COLO829 (cell line): ENCODE results near the gene GAK.

Experiments
- DNase-seq: peaks from one replicate; pipeline ENCODE4 v3.0.0; 2012; ENCODE audit warnings: low spot score

Gene GAK

DNA sequence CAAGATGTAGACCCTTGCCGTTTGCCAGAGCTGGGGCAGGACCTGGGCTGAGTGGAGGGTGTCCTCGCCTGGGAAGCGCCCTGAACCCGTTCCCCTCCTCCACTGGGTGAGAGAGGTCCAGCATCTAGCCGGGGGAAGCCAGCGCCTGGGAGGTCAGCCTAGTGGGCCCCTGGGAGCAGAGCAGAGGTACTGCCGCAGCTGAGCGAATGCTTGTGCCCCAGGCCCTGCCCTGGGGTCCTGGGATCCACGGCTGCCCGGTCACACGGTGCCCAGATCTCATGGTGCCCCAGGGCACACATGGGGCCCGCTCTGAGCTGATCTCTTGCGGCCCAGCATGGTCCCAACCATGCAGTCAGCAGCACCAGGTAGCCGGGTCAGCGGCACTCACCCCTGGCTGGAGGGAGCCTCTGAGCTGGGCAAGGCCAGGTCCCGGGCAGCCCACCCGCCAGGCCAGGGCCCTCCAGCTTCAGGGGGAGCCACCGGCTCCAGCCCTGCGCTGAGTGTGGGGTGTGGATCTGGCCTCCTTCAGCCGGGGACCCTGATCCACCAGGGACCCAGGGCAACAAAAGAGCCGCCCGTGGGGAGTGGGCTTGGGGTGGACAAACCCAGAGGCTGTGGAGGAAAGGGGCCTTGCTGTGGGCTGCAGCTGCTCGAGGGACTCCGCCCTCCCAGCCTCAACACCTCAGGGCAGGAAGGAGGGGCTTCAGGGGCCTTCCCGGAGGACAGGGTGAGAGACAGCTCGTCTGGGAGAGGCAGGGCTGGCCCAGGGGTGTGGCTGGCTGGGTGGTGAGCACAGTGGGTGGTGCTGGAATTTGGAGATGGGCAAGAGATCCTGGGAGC, 102.1 kb downstream of the GAK start:
- DNase-seq = no peak

DNA sequence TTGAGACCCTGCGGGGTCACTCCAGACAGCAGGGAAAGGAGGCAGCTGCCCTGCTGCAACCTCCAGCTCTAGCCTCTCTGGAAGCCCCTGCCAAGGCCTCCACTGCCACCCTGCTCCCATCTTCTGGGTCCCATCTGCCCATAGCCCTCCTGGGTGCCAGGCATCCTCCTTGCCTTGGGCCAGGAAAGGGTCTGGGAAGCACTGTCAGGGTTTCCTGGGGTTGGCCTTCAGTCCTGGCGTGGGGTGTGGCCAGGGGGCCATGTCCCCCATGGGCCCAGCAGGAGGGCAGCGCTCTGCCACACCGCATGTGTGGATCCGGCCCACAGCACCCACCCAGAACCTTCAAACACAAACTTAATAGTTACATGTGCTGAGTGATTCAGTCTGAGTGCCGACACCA, 102.8 kb downstream of the GAK start:
- no peak for DNase-seq

DNA sequence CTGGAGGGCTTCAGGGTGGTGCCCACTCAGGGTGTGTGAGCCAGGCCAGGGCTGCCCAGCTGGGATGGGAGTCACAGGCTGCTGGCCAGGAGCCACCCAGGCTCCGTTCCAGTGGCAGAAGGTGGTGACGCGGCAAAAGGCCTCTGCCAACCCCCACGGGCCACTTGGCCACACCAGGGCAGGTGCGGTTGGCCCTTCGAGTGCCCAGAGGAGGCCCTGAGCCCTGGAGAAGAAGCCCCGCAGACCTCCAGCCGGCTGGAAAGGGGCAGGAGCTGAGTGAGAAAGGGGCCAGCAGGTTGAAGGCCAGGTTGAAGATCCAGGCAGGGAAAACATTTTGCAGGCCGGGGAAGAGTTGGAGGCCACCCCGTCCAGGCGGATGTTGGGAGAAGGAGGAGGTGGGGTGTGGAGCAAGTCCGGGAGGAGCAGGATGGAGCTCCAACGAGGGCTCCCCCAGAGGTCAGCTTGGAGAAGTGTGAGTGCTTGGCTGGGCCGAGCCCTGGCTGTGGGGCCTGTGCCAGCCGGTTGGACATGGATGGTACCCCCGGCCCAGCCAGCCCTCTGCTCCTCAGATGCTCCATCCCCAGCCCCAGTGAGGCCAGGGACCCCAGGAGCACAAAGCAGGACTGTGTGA, 103.4 kb downstream of the GAK start:
- no peak for DNase-seq

DNA sequence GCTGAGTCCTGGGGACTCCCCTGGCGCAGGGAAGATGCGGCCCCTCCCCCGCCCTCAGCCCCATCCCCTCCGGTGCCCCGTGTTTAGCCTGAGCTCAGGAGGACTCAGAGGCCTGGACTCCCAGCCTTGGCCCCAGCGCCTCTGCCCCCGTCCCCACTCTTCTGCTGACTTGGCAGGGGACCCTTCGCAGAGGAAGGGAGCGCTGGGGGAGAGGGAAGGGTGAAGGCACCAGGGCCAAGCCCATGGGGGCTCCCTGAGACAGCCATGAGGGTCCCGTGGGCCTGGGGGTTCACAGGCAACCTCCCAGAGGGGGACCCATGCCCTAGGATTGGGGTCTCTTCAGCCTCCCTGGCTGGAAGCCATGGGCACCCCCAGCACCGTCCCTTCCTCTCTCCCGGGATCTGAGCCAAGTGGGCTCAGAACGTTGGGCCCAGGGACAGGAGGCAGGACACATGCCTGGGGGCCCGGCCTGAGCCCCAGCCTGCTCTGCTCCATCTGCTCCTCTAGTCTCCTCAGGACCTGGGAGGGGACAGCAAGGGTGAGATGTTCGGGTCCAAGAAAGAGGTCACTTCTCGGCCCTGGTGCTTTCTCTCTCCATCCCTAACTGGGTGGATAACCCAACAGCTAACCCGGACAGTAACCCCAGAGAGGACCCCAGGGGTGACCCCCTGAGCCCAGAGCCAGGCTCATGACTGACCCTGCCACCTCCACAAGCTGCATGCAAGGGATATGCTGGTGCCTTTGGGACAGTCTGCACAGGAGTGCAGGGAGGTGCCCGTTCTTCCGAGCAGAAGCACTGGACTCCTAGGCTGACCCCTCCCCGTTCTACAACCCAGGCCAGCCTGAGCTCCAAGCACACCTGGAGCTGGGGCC, 104.7 kb downstream of the GAK start:
- no peak for DNase-seq

DNA sequence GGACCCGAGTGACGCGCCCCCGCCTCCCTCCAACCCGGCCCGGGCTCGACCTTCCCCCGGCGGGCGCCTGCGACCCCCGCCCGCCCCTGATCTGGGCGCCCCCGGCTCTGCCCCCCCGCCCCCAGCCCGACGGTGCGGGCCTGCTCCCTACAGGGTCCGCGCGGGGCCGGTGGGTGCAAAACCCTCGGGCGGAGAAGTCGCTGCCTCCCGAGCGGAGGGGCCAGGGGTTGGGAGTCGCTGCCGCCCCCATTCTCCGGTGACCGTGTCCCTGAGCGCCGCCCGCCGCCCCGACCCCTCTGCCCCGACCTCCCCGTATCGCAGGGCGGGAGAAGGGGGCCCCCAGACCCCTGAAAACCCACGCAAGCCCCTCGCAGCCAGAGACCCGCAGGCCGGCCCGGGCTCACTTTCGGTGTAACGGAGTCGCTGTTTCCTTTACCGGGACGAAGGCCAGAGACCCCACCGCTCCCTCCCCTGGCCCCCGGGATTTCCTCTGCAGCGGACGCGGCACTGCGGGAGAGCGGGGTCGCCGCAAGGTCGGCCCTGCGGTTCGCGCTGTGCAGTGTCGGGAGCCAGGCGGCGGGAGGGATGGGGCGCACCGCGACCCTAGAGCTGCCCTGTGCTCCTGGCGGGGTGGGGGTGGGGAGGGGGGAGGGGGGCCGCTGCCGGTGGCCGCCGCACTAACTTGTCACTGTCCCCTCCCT, 105.5 kb downstream of the GAK start:
- no peak for DNase-seq

DNA sequence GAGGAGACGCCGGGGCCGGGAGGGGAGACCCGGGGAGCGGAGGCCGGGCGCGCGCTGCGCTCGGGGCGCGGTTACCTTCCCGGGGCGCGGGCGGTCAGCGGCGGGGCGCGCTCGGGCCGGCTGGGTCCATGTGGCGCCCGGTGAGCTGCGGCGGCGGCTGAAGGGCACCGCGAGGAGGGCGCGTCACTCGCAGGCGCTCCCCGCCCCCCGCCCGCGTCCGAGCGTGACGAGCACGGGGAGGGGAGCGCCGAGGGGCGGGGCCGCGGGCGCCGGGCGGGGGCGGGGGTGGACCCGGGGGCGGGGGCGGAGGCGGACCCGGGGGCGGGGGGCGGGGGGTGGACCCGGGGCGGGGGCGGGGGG, 106.2 kb downstream of the GAK start, which contains the start of gene CPLX1:
Gene CPLX1, minus strand, starts transcription at position 159 of the 360 bp plus-strand sequence. CDS start 1,607 bp downstream, outside the sequence.
- no peak for DNase-seq

DNA sequence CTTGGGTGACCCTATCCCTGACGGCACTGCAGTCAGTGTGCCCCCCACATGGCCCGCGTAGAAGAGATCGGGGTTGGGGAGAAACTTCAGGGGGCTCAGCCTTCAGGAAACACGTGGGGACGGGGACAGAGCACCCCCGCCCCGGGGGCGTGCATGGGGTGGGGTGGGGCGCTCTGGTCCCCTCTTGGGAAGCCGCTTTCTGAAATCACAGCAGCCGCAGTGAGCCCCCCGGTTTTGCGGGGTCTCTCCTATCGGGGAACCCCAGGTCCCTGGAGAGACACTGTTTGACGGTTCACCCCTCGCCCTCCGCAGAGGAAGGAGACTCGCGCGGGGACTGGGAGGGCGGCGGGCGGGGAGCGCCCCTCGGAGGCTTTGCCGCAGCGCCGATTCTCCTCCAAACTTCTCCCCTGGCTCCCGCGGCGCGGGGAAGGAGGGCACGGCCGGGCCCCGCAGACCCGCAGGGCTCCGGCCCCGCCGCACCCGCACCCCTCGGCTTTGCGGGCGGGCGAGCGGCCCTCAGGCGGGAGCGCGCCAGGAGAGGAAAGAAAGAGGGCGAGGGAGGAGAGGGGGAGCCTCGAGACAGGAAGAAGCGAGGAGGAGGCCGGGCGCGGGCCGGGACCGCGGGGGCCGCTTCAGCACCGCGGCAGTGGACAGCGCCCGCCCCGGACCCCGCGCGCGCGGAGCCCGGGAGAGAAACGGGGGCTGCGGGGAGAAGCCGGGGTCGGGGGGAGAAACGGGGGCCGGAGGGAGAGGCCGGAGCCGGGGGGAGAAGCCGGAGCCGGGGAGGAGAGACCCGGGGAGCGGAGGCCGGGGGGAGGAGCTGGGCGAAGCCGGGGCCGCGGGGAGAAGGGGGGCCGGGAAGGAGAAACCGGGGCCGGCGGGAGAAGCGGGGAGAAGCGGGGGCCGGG, 106.8 kb downstream of the GAK start:
- no peak for DNase-seq

DNA sequence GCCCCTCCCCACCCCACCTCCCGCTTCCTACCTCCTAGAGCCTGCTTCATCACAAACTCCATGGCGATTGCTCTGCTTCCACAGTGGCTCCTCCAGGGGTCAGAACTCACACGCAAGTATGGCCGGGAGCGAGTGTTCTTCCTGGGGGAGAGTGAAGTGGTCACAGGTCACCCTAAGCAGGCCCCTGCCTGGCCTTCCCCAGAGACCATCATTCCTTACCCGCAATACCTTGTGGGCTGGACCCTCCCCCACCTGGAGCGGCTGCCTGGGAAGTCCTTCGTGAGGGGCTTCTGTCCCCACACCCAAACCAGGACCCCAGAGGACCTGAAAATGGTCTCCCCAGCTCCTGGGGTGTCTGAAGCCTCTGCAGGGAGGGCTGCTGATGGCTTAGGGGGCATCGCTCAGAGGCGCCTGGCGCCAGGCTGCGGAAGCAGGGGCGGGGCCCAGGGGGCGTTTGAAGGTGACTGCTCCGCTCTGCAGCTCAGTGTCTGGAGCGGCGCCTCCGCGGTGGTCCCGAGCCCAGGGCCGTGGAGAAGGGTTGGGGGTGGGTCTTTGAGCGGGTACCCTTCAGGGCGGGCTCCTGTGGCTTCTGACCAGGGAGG, 107.6 kb downstream of the GAK start:
- DNase-seq = no peak

DNA sequence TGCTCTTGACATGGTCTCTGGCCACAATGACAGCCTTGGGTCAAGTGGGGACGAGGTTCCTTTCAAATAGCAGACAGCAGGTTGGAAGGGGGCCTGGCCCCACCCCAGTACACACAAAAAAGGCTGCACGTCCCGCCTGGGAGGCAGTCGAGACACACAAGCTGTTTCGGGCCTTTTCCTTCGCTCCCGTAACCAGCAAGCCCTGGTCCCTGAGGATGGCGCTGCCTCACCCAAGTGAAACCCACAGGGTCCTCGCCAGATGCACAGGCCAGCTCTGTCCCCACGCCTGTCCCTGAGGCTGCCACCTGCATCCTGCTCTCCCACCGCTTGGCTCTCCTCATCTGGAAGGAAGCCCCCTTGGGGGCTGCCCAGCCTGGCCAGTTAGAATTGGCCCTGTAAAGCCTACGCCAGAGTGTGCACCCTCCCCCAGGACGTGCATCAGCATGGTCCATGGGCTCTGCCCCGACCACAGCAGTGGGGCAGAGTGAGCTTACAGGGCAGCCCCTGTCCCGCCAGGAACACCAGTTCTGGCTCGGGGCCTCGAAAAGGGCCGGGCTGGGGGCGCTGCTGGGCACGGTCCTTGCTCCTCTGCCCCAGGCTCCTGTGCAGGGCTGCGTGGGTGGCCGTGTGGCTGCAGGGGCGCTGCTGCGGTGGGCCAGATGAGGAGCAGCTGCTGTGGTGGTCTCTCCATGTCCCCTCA, 108.2 kb downstream of the GAK start:
- no peak for DNase-seq

DNA sequence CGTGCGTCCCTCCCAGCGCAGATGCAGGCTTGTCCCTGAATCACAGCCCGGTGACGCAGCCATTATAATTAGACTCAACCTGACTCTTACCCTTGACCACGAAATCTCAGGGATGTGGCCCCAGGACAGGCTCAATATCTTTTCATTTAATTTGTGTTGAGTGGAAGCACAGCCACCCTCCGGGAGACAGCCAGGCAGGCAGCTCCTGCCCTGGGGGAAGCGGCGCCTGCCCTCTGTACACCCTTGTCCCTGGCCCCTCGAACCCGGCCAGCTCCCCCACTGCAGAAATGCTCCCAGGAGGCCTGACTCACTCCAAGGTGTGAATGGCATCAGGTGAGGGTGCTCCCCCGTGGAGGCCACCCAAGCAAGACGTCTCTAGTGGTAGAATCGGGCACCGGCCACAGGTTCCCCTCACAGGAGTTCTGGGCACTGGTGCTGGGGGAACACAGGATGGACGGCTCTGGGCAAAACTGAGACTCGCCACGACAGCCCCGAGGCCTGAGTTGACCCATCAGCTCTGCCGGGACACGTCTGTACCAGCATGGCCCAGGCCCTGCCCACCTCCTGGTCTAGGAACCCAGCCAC, 108.8 kb downstream of the GAK start:
- DNase-seq = no peak

DNA sequence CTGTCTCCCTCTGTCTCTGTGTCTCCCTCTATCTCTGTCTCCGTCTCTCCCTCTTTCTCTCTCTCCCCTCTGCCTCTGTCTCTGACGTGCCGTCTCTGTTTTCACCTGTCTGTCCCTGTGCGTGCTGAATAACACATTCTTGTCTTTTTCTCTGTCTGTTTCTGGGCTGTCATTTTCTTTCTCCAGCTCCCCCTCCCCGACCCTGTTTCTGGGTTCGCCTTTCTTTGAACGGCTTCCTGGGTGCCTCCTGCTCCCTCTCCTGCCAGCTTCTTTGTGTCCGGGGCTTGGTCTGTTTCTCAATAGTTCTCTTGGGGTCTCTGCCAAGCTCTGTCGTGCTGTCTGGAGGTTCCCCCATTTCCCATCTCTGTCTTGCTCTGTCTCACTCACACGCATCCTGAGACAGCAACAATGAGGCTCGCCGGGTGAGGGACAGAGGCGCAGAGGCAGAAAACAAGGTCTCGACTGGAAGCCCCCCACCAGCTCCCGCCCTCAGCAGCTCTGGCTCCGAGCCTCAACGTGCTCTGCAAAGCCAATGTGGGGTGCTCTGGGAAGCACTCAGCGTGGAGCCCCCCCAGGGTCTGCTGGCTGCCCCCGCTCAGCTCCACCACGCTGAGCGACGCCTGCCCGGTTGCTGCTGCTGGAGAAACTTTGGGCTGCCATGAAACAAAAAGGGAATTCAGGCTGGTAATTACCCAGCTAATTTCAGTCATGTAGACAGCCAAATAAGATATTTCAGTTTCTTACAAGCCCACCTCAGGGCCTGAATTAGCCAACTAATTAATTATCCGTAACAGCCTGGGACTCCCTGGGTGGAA, 109.5 kb downstream of the GAK start:
- no peak for DNase-seq

DNA sequence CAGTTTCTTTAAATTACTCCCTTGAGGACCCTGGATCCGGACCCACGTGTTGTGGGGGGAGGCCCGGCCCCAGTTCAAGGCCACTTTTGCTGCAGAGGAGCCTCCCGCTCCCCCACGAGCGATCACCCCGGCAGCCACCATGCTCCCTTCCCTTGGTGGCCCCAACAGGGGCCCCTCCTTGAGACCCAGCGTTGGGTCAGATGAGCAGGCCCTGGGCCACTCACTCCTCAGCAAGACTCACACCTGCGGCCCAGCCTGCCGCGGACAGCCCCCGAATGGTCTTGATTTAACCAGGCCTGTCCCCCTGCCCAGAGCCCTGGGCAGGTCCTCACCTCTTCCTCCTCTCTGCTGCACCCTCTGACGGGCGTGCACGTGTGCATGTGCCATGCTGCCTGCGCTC, 110.5 kb downstream of the GAK start:
- no peak for DNase-seq

DNA sequence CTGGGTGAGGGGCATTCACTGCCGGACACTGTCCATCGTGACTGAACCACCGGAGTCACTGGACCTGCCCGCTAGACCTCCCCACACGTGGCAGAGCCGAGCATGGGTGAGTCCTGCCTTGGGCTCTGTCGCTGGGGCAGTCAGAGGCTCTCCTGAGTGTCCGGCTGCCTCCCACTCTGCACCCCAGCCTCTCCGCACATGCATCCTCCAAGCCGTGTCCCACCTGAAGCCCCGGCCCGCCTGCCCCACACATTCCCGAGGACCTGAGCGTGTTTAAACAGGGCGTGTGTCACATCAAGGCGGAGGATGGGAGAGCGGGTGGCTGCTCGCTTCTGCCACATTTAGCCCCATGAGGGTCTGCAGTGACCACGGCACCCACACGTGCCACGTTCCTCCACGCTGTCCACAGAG, 110.9 kb downstream of the GAK start:
- DNase-seq = no peak

DNA sequence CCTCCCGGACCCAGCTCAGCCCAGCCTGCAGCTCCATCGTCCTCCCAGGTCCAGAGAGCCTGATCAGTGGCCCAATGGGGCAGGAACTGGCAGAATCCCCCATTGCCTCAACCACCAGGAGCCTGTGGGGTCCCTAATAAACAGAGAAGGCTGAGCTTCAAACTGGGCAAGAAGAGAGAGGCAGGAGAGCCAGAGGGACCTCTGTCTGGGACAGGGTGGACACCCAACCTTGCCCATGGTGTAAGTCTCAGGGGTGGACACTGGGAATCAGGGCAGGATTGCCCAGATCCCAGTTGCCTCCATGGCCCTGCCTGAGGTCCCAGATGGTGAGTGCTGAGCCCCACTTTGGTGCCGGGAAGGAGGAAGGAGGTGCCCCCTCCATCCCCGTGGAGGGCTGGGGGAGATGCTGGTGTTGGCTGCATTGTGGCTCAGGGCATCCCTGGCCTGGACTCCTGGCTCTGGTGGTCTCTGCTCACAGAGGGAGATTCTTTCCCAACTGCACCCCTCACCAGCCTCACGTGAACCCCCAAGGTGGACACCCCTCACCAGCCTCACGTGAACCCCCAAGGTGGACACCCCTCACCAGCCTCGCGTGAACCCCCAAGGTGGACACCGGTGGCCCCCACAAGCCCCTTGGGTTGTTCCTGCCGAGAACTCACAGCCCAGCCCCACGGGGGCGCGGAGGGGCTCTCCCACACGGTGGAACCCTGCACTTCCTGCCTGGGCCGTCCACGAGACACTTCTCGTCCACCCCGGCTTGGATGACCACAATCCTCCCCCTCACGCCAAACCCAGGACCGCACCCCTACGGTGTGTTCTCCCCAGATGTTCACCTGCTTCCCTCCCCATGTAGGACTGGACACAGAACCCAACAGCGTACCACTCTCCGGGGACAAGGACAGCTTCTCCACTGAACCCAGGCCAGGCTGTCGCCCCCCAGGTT, 111.6 kb downstream of the GAK start:
- no peak for DNase-seq

DNA sequence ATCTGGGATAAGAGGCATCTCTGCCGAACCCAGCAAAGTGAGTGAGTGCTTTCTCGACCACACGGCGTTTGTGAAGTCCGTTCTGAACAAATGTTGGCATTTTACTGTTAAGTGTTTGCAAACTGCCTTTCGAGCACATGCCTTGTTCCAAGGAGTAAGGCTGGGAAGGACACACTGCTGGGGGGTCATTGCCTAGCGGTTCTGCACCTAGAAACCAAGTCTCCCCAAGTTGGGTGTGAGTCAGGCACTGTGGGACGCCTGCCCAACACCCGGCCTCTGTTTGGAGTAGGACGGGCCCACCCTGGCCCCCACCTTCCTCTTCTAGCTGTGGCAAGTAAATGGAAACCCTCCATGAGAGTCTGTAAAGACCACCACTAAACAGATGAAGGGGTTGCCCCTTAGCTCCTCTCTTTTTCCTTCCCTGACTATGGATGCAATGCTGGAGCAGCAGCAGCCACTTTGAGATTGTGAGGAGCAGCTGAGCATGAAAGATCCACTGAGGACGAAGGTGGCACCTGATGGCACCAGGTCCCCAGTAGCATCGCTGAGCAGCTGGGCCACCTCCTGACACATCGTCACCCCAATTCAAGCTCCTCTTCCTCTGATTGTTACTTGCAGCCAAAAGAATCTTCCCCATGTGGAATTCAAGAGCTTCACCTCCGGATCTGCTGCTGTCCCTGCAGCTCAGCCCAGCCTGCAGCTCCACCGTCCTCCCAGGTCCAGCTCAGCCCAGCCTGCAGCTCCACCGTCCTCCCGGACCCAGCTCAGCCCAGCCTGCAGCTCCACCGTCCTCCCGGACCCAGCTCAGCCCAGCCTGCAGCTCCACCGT, 112.5 kb downstream of the GAK start:
- DNase-seq = no peak

DNA sequence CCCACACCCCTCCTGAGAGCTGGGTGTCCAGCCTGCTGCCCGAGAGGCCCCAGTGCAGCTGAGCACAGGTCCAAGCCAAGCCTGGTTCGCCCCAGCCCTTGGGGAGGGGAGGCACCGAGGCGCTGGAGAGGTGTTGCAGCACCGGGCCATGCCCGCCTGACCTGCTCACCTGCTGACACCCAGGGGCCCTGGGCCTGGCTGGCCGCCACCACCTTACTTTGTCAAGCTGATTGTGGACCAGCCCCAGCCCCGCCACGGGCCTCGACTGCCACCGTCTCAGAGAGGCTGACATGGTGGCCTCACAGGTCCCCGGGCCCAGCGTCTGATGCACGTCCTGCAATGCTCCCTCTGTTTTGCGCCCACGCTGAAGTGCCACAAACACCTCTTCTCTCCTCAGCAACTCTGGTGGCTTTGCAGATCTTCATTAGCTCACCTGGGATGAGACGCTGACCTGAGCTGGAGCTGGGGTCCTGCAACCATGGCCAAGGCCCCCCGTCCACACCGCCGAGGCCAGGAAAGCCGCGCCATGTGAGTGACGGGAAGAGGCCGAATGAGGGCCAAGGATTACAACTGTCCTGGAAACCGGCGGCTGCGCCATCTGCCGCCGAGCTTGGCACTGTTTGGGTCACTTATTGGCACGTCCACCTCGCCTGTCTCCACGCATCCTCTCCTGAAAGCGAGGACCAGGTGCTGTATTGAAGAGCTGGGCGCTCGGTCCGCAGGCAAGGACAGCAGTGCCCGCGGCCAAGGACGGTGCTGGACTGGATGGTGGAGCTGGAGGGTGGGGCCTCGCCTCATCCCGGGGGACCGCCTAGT, 113.8 kb downstream of the GAK start:
- no peak for DNase-seq
